ENCODE data around the gene CCDC121.

CCDC121 gene

GRCh38 chr2:27628767-27629709 is at the start of gene CCDC121, which contains the start of gene GPN1:
Gene CCDC121, minus strand, starts transcription at chr2:27629012. Its CDS starts 1,213 bp downstream, at chr2:27627799.
Gene GPN1, plus strand, starts transcription at chr2:27629050. Its CDS starts 9 bp downstream, at chr2:27629059.
- no peak for DNase-seq

- DNase-seq: no peak
Measured at GRCh38 chr2:27672723-27673486, 44.1 kb upstream of the CCDC121 start.

GRCh38 chr2:27671235-27671634 is 42.4 kb upstream of the CCDC121 start:
- no peak for DNase-seq

- no peak for DNase-seq
Measured at GRCh38 chr2:27667446-27667845, 38.6 kb upstream of the CCDC121 start.

GRCh38 chr2:27664622-27665363 is 36.0 kb upstream of the CCDC121 start:
- DNase-seq: no peak

- DNase-seq: no peak
Measured at GRCh38 chr2:27664154-27664574, 35.4 kb upstream of the CCDC121 start.

- peak; percentile 60 for DNase-seq
Measured at GRCh38 chr2:27663285-27664153, 34.7 kb upstream of the CCDC121 start, which contains the start of the genes SLC4A1AP and SUPT7L. Gene SLC4A1AP, plus strand, starts transcription at chr2:27663889. Its CDS starts 26 bp downstream, at chr2:27663915. Gene SUPT7L, minus strand, starts transcription at chr2:27663614. Its CDS starts 1,422 bp downstream, at chr2:27662192.

- DNase-seq: no peak
Measured at GRCh38 chr2:27661371-27661770, 32.6 kb upstream of the CCDC121 start.

- DNase-seq: no peak
Measured at GRCh38 chr2:27655155-27655951, 26.5 kb upstream of the CCDC121 start.

- DNase-seq: no peak
Measured at GRCh38 chr2:27653397-27653796, 24.6 kb upstream of the CCDC121 start.

GRCh38 chr2:27652790-27653189 is 24.0 kb upstream of the CCDC121 start:
- no peak for DNase-seq

GRCh38 chr2:27652341-27652740 is 23.5 kb upstream of the CCDC121 start:
- DNase-seq: no peak

GRCh38 chr2:27651056-27651455 is 22.2 kb upstream of the CCDC121 start:
- DNase-seq: no peak

- DNase-seq: no peak
Measured at GRCh38 chr2:27647737-27648136, 18.9 kb upstream of the CCDC121 start.

- no peak for DNase-seq
Measured at GRCh38 chr2:27647289-27647688, 18.5 kb upstream of the CCDC121 start.

- DNase-seq: no peak
Measured at GRCh38 chr2:27645197-27645596, 16.4 kb upstream of the CCDC121 start.

- DNase-seq: no peak
Measured at GRCh38 chr2:27640722-27641245, 12.0 kb upstream of the CCDC121 start.

- no peak for DNase-seq
Measured at GRCh38 chr2:27638709-27639108, 9.9 kb upstream of the CCDC121 start.

- no peak for DNase-seq
Measured at GRCh38 chr2:27638037-27638637, 9.3 kb upstream of the CCDC121 start.

- DNase-seq: no peak
Measured at GRCh38 chr2:27636766-27637165, 8.0 kb upstream of the CCDC121 start.

Data from NCI-H2081 treated with DMSO at 0.1 percent for 48 hours (cell line).